ENCODE results near the gene IL22.
"Not testable (repeated sequence)": the region's sequence is repeated elsewhere in the genome, so short reads cannot be mapped to it uniquely, and the experiment has no call there.

The IL22 gene

GRCh38 chr12:68225576-68226476, 27.6 kb downstream of the IL22 start, which contains the start of gene IL26:
Gene IL26 (minus strand): TSS chr12:68225810. CDS start chr12:68225756, 54 bp downstream.
- no peak for FAIRE-seq
- DNase-seq (ENCODE audit: insufficient read length) = no peak
- TF ChIP-seq POLR2A (IDR thresholded peaks at IDR 0.05; ENCODE audit: low read depth, low read length) (no peak), TAF1 (IDR thresholded peaks at IDR 0.05; ENCODE audit: borderline replicate concordance, low read depth, low read length) (no peak), POLR2AphosphoS5 (IDR thresholded peaks at IDR 0.05; ENCODE audit: low read depth, low read length) (no peak)

- DNase-seq (ENCODE audit: insufficient read length) (no peak), FAIRE-seq (no peak)
- TF ChIP-seq POLR2A (IDR thresholded peaks at IDR 0.05; ENCODE audit: low read depth, low read length) (no peak), POLR2AphosphoS5 (IDR thresholded peaks at IDR 0.05; ENCODE audit: low read depth, low read length) (no peak), TAF1 (IDR thresholded peaks at IDR 0.05; ENCODE audit: borderline replicate concordance, low read depth, low read length) (no peak)
Measured at GRCh38 chr12:68224613-68225285, 28.7 kb downstream of the IL22 start.

GRCh38 chr12:68223067-68223747, 30.2 kb downstream of the IL22 start:
- FAIRE-seq (peak; percentile 94), DNase-seq (ENCODE audit: insufficient read length) (no peak)
- TF ChIP-seq POLR2AphosphoS5 (IDR thresholded peaks at IDR 0.05; ENCODE audit: low read depth, low read length) (no peak), POLR2A (IDR thresholded peaks at IDR 0.05; ENCODE audit: low read depth, low read length) (no peak), TAF1 (IDR thresholded peaks at IDR 0.05; ENCODE audit: borderline replicate concordance, low read depth, low read length) (no peak)

- DNase-seq (ENCODE audit: insufficient read length) = no peak
- TF ChIP-seq POLR2AphosphoS5 (IDR thresholded peaks at IDR 0.05; ENCODE audit: low read depth, low read length) (no peak), TAF1 (IDR thresholded peaks at IDR 0.05; ENCODE audit: borderline replicate concordance, low read depth, low read length) (no peak), POLR2A (IDR thresholded peaks at IDR 0.05; ENCODE audit: low read depth, low read length) (no peak)
- FAIRE-seq = no peak
Measured at GRCh38 chr12:68222326-68222725, 31.1 kb downstream of the IL22 start.

- DNase-seq (ENCODE audit: insufficient read length) = no peak
- FAIRE-seq = no peak
- TF ChIP-seq POLR2A (IDR thresholded peaks at IDR 0.05; ENCODE audit: low read depth, low read length) (no peak), POLR2AphosphoS5 (IDR thresholded peaks at IDR 0.05; ENCODE audit: low read depth, low read length) (no peak), TAF1 (IDR thresholded peaks at IDR 0.05; ENCODE audit: borderline replicate concordance, low read depth, low read length) (no peak)
Measured at GRCh38 chr12:68221497-68221896, 31.9 kb downstream of the IL22 start.

- FAIRE-seq = no peak
- DNase-seq (ENCODE audit: insufficient read length) = no peak
- no peak for TF ChIP-seq TAF1 (IDR thresholded peaks at IDR 0.05; ENCODE audit: borderline replicate concordance, low read depth, low read length)
- no peak for TF ChIP-seq POLR2AphosphoS5 (IDR thresholded peaks at IDR 0.05; ENCODE audit: low read depth, low read length)
- no peak for TF ChIP-seq POLR2A (IDR thresholded peaks at IDR 0.05; ENCODE audit: low read depth, low read length)
Measured at GRCh38 chr12:68210875-68211274, 42.5 kb downstream of the IL22 start.

GRCh38 chr12:68209048-68209728, 44.2 kb downstream of the IL22 start:
- FAIRE-seq; DNase-seq (ENCODE audit: insufficient read length): not testable (repeated sequence)

- no peak for DNase-seq (ENCODE audit: insufficient read length)
- no peak for TF ChIP-seq POLR2A (IDR thresholded peaks at IDR 0.05; ENCODE audit: low read depth, low read length)
- no peak for TF ChIP-seq TAF1 (IDR thresholded peaks at IDR 0.05; ENCODE audit: borderline replicate concordance, low read depth, low read length)
- TF ChIP-seq POLR2AphosphoS5 (IDR thresholded peaks at IDR 0.05; ENCODE audit: low read depth, low read length) = no peak
- FAIRE-seq = no peak
Measured at GRCh38 chr12:68207276-68207675, 46.1 kb downstream of the IL22 start.

GRCh38 chr12:68206446-68206845, 47.0 kb downstream of the IL22 start:
- FAIRE-seq (no peak), DNase-seq (ENCODE audit: insufficient read length) (no peak)
- TF ChIP-seq POLR2AphosphoS5 (IDR thresholded peaks at IDR 0.05; ENCODE audit: low read depth, low read length) (no peak), TAF1 (IDR thresholded peaks at IDR 0.05; ENCODE audit: borderline replicate concordance, low read depth, low read length) (no peak), POLR2A (IDR thresholded peaks at IDR 0.05; ENCODE audit: low read depth, low read length) (no peak)

- TF ChIP-seq TAF1 (IDR thresholded peaks at IDR 0.05; ENCODE audit: borderline replicate concordance, low read depth, low read length) (no peak), POLR2AphosphoS5 (IDR thresholded peaks at IDR 0.05; ENCODE audit: low read depth, low read length) (no peak), POLR2A (IDR thresholded peaks at IDR 0.05; ENCODE audit: low read depth, low read length) (no peak)
- FAIRE-seq = no peak
- DNase-seq (ENCODE audit: insufficient read length) = no peak
Measured at GRCh38 chr12:68203460-68203875, 49.9 kb downstream of the IL22 start.

- FAIRE-seq = no peak
- TF ChIP-seq TAF1 (IDR thresholded peaks at IDR 0.05; ENCODE audit: borderline replicate concordance, low read depth, low read length) (no peak), POLR2A (IDR thresholded peaks at IDR 0.05; ENCODE audit: low read depth, low read length) (no peak), POLR2AphosphoS5 (IDR thresholded peaks at IDR 0.05; ENCODE audit: low read depth, low read length) (no peak)
- no peak for DNase-seq (ENCODE audit: insufficient read length)
Measured at GRCh38 chr12:68200854-68201253, 52.5 kb downstream of the IL22 start.

Data from GM12892 (cell line).